Measurements from ENCODE around the gene CHST11. TPM values are rescaled to one million over a fixed set of nuclear protein-coding genes. Genes with fewer than 3 reads are reported as not detected.
"Not testable (repeated sequence)": the region's sequence is repeated elsewhere in the genome, so short reads cannot be mapped to it uniquely, and the experiment has no call there.

CHST11 gene
- total and polyA plus RNA-seq, 2 donors from 2014 or later: 2.0 to 23.3 TPM

DNA sequence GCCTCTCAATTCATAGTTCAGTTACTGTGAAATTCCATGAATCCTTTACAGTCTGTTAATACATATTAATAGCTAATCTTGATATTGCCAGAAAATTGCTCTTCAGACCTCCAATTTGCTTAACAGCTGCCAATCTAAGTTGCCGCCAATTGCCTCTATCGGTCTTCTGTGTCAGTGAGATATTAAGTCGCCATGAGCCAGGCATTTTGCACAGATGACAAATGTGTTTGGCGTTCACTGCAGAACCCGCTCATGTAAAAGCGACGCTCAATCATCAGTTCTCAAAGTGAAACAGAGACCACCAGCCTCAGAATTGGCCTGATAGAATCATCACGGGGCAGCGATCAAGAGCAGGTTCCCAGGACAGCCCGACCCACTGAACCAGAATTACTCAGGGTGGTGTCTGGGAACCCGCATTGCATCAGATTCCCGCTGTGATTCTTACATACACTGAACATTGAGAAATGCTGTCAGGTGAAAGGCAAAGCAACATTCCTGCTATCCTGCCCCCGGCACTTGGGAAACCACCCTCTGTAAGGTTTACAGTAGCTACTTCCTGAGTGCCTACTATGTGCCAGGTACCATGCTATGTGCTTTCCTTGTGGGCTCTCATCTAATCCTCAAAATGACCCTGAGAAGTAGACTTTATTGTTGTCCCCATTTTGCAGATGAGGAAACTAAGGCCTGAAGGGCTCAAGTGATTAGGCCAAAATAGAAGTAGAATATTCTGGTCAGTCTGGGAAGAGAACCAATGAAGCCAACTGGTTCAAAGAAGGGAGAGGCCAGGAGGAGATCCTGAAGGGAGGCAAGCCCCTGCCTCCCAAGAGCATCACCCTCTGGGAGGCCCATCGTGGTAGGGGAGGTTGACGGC lies 285.0 kb downstream of the CHST11 start:
- Histone ChIP-seq H3K27ac (ENCODE audit: low read depth in 2 of 2, low read length in 2 of 2) (no peak overlapping the region), H3K4me3 (ENCODE audit: low read length in 3 of 3) (no peak overlapping the region), H3K36me3 (ENCODE audit: control insufficient read depth in 2 of 3, insufficient read depth in 3 of 3, low read length in 3 of 3) (no peaks in the 10 kb centered on the region), H3K9me3 (ENCODE audit: control insufficient read depth in 2 of 3, insufficient read depth in 1 of 3, low read length in 3 of 3) (no peaks in the 10 kb centered on the region), H3K9ac (ENCODE audit: low read length in 3 of 3) (no peak overlapping the region), H3K27me3 (ENCODE audit: control insufficient read depth, insufficient read depth, low read length) (no peaks in the 10 kb centered on the region), H3K4me1 (ENCODE audit: control insufficient read depth in 2 of 3, insufficient read depth in 2 of 3, low read depth in 1 of 3, low read length in 3 of 3) (peaks cover 0 to 12% (median 3%) of the 10 kb centered on the region in 3 donors)
- FAIRE-seq: no peak
- DNase-seq: peak in 1 of 5 donors; percentile 34
- TF ChIP-seq, protein P1, sequence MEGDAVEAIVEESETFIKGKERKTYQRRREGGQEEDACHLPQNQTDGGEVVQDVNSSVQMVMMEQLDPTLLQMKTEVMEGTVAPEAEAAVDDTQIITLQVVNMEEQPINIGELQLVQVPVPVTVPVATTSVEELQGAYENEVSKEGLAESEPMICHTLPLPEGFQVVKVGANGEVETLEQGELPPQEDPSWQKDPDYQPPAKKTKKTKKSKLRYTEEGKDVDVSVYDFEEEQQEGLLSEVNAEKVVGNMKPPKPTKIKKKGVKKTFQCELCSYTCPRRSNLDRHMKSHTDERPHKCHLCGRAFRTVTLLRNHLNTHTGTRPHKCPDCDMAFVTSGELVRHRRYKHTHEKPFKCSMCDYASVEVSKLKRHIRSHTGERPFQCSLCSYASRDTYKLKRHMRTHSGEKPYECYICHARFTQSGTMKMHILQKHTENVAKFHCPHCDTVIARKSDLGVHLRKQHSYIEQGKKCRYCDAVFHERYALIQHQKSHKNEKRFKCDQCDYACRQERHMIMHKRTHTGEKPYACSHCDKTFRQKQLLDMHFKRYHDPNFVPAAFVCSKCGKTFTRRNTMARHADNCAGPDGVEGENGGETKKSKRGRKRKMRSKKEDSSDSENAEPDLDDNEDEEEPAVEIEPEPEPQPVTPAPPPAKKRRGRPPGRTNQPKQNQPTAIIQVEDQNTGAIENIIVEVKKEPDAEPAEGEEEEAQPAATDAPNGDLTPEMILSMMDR (IDR thresholded peaks at IDR 0.05; ENCODE audit: borderline replicate concordance, extremely low read depth, insufficient read depth): no peak
- intact Hi-C loops (cut with DNase I): no loop called here

DNA sequence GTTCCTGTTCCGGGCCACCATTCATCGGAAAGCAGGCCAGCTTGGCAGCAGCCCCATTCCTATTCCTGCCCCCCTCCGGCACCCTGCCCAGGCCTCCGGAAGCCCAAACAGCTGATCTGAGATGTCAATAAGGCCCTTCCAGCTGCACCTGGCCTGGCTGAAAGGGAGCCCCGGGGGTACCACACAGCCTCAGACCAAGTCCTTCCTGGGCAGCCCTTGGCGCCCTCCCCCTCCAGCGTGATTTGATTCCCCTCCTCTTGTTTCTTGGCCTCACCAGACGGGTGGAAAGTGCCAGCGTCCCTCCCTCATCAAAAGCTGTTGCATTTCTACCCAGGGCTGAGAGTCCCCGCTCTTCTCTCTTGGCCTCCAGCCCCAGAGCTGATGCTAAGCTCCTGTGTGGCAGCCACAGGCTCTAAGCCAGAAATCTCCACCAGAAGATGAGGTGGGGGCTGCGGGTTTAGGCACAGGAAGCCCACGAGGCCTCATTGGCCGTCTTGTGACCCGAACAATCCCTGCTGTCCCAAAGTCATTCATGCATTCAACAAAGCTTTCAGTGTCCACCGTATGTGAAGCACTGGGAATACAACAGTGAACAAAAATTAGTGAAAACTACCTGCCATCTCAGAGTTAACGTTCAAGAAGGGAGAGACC lies 285.9 kb downstream of the CHST11 start:
- H3K9me3 ChIP-seq (ENCODE audit: control insufficient read depth in 2 of 3, insufficient read depth in 1 of 3, low read length in 3 of 3): no peaks in the 10 kb centered on the region
- no peak overlapping the region for H3K27ac ChIP-seq (ENCODE audit: low read depth in 2 of 2, low read length in 2 of 2)
- peaks cover 0 to 12% (median 3%) of the 10 kb centered on the region in 3 donors for H3K4me1 ChIP-seq (ENCODE audit: control insufficient read depth in 2 of 3, insufficient read depth in 2 of 3, low read depth in 1 of 3, low read length in 3 of 3)
- no peak overlapping the region for H3K4me3 ChIP-seq (ENCODE audit: low read length in 3 of 3)
- H3K27me3 ChIP-seq (ENCODE audit: control insufficient read depth, insufficient read depth, low read length): no peaks in the 10 kb centered on the region
- intact Hi-C loops (cut with DNase I): no loop called here
- peak in 1 of 5 donors; percentile 36 for DNase-seq
- FAIRE-seq: no peak
- H3K36me3 ChIP-seq (ENCODE audit: control insufficient read depth in 2 of 3, insufficient read depth in 3 of 3, low read length in 3 of 3): no peaks in the 10 kb centered on the region
- TF ChIP-seq, protein P1 (IDR thresholded peaks at IDR 0.05; ENCODE audit: borderline replicate concordance, extremely low read depth, insufficient read depth): no peak
- H3K9ac ChIP-seq (ENCODE audit: low read length in 3 of 3): no peak overlapping the region

DNA sequence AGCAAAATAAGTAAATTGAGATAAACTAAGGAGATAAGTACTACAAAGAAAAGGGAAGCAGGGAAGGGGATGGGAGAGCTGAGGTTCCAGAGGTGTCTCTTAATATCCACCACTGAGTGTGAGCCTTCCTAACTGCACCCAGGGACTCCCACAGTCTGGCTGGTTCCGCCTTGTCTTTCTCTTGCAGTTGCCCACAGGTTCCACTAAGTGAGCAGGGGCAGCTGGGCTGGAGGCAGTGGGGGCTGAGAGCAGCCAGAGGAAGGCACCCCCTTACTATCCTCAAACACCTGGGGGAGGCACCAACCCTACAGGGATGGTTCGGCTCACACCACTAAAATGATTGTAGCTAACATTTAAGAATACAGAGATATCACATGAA lies 286.4 kb downstream of the CHST11 start:
- Histone ChIP-seq H3K36me3 (ENCODE audit: control insufficient read depth in 2 of 3, insufficient read depth in 3 of 3, low read length in 3 of 3) (no peaks in the 10 kb centered on the region), H3K4me1 (ENCODE audit: control insufficient read depth in 2 of 3, insufficient read depth in 2 of 3, low read depth in 1 of 3, low read length in 3 of 3) (peaks cover 0 to 12% (median 3%) of the 10 kb centered on the region in 3 donors), H3K9me3 (ENCODE audit: control insufficient read depth in 2 of 3, insufficient read depth in 1 of 3, low read length in 3 of 3) (no peaks in the 10 kb centered on the region), H3K4me3 (ENCODE audit: low read length in 3 of 3) (no peak overlapping the region), H3K27ac (ENCODE audit: low read depth in 2 of 2, low read length in 2 of 2) (no peak overlapping the region), H3K9ac (ENCODE audit: low read length in 3 of 3) (no peak overlapping the region), H3K27me3 (ENCODE audit: control insufficient read depth, insufficient read depth, low read length) (no peaks in the 10 kb centered on the region)
- DNase-seq (peak in 1 of 5 donors; percentile 23), FAIRE-seq (no peak)
- TF ChIP-seq, protein P1 (IDR thresholded peaks at IDR 0.05; ENCODE audit: borderline replicate concordance, extremely low read depth, insufficient read depth): no peak
- intact Hi-C loops (cut with DNase I): no loop called here

DNA sequence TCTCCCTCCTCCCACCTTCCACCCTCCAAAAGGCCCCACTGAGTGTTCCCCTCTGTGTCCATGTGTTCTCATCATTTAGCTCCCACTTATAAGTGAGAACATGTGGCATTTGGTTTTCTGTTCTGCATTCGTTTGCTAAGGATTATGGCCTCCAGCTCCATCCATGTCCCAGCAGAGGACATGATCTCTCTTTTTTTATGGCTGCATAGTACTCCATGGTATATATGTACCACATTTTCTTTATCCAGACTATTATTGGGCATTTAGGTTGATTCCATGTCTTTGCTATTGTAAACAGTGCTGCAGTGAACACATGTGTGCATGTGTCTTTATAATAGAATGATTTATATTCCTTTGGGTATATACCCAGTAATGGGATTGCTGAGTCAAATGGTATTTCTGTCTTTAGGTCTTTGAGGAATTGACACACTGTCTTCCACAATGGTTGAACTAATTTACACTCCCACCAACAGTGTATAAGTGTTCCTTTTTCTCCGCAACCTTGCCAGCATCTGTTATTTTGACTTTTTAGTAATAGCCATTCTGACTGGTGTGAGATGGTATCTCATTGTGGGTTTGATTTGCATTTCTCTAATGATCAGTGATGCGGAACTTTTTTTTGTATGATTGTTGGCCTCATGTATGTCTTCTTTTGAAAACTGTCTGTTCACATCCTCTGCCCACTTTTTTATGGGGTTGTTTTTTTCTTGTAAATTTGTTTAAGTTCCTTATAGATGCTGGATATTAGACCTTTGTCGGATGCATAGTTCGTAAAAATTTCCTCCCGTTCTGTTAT lies 287.2 kb downstream of the CHST11 start:
- H3K9me3 ChIP-seq (ENCODE audit: control insufficient read depth in 2 of 3, insufficient read depth in 1 of 3, low read length in 3 of 3); H3K9ac ChIP-seq (ENCODE audit: low read length in 3 of 3); H3K4me1 ChIP-seq (ENCODE audit: control insufficient read depth in 2 of 3, insufficient read depth in 2 of 3, low read depth in 1 of 3, low read length in 3 of 3); FAIRE-seq; DNase-seq; H3K27me3 ChIP-seq (ENCODE audit: control insufficient read depth, insufficient read depth, low read length); H3K36me3 ChIP-seq (ENCODE audit: control insufficient read depth in 2 of 3, insufficient read depth in 3 of 3, low read length in 3 of 3); H3K4me3 ChIP-seq (ENCODE audit: low read length in 3 of 3); H3K27ac ChIP-seq (ENCODE audit: low read depth in 2 of 2, low read length in 2 of 2); intact Hi-C loops (cut with DNase I): not testable (repeated sequence)
